GM13976 (cell line): ENCODE results near the gene LARGE2.

Experiments used
- DNase-seq: peaks from one replicate; pipeline ENCODE4 v3.0.0; 2012; ENCODE audit warnings: low spot score
- in situ Hi-C: fragments of 300-500 bp; cut with MboI; formaldehyde crosslinking; loops from one replicate; pipeline ENCODE4 v1.12.0; 2022; ENCODE audit warnings: low sequenced_read_pairs, mixed read lengths, inconsistent platforms; ENCODE audit not compliant: unreplicated experiment
- TF ChIP-seq, protein P1 (sequence below): IDR thresholded peaks from 2 replicates; pipeline ENCODE4 v1.5.1; 2012; ENCODE audit warnings: borderline replicate concordance, mild to moderate bottlenecking; ENCODE audit not compliant: insufficient read depth; ENCODE audit errors: extremely low read depth, missing control alignments, control extremely low read depth

LARGE2 gene

GRCh38 chr11:45880772-45881570, 41.5 kb upstream of the LARGE2 start:
- DNase-seq, result no peak
- in situ Hi-C loops, result no loop called here
- TF ChIP-seq, protein P1, sequence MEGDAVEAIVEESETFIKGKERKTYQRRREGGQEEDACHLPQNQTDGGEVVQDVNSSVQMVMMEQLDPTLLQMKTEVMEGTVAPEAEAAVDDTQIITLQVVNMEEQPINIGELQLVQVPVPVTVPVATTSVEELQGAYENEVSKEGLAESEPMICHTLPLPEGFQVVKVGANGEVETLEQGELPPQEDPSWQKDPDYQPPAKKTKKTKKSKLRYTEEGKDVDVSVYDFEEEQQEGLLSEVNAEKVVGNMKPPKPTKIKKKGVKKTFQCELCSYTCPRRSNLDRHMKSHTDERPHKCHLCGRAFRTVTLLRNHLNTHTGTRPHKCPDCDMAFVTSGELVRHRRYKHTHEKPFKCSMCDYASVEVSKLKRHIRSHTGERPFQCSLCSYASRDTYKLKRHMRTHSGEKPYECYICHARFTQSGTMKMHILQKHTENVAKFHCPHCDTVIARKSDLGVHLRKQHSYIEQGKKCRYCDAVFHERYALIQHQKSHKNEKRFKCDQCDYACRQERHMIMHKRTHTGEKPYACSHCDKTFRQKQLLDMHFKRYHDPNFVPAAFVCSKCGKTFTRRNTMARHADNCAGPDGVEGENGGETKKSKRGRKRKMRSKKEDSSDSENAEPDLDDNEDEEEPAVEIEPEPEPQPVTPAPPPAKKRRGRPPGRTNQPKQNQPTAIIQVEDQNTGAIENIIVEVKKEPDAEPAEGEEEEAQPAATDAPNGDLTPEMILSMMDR, result no peak

DNA sequence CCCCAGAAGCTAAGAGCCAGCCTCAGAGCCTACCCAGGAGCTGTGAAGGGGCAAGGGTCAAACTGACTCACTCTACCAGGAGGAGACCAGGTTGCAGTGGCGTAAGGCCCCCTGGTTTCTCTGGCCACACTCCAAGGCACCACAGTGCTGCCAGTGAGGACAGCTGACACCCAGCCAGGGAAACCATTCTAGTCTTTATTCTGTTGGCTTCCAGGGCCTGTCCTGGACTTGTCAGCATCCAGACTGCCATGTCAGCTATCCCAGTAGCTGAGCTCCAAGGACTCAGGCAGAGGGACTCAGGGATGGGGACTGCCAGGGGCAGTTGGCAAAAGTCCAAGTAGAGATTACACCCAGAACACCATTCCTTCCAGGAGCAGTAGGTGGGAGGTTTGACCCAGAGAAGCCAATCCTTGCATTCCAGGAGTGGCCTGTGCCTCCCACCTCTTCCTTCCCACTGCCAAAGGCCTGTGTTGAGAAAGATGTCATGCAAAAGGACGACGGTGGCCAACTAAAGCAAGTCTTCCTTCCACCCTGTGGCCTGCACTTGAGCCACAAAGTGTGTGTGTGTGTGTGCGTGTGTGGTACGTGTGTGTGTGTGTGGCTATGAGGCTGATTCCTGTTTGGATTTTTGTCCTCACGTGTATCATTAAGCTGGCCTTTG, 40.6 kb upstream of the LARGE2 start:
- TF ChIP-seq, protein P1, result no peak
- DNase-seq, result no peak
- in situ Hi-C loops, result no loop called here

GRCh38 chr11:45884596-45885185, 37.8 kb upstream of the LARGE2 start:
- in situ Hi-C loops, result no loop called here
- TF ChIP-seq, protein P1, result no peak

DNA sequence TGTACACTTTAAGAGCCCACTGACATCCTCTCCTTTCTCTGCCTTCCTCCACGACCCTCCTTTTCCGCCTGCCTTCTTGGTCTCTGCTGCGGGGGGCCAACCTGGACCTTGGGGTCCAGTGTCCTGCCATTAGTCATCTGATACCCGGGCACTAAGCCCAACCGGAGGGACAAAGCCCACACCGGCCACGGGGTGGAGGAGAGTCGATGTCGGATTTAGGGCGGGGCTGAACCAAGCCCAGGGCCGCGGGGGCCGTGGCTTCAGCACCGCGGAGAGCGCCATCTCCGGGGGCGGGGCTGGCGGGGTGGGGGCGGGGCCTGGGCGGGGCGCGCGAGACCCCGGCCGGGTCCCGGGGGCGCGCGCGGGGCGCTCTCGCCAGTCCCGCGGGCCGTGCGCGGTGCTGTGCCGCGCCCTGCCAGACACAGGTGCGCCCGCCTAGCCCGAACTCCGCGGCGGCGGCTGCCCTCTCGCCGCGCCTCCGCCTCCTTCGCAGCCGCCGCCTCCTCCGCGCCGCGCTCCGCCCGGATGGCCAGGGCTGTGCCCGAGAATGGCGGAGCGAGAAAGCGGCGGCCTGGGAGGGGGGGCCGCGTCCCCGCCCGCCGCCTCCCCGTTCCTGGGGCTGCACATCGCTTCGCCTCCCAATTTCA, 37.1 kb upstream of the LARGE2 start, which contains the start of gene MAPK8IP1:
TSS of gene MAPK8IP1 (plus strand) at position 378 of the 647 bp plus-strand sequence. CDS start at position 548, 170 bp downstream.
- peak; percentile 91 for DNase-seq
- in situ Hi-C loops, result no loop called here
- TF ChIP-seq, protein P1, result no peak

More at GRCh38 chr11:45884596-45885185, 37.8 kb upstream of the LARGE2 start:
- no peak for DNase-seq

GRCh38 chr11:45885921-45886721, 36.3 kb upstream of the LARGE2 start:
- DNase-seq, result no peak
- TF ChIP-seq, protein P1, result no peak
- in situ Hi-C loops, result no loop called here

DNA sequence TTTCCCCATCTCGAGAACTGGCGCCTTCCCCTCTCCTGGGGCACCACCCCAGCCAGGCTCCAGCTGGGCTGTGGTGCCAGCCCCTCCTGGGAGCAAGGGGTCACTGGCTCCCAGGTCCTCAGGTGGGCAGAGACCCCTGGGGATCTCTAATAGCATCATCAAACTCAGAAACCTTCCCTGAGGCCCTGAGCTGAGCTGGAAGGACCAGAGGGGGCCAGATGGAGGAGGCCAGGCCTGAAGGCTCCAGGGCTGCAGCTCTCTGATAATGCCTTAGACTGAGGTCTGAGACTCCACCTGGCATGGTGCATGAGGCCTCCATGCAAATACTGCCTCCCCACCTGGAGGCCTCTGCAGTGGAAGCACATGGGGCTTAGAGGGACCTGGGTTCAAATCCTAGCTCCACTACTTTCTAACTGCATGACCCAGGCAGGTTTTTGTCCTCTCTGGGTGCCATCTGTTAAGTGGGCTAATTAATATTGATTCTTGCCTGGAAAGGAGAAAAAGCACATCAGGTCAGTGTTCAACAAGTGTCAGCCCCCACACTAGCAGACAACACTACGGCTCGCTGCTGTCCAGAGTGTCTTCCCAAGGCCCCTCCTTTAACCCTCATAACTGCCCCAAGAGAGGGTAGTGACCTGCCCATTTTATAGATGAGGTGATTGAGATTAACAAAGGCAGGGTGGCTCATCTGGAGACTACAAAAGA, 35.5 kb upstream of the LARGE2 start:
- no peak for DNase-seq
- in situ Hi-C loops, result no loop called here
- TF ChIP-seq, protein P1, result no peak
